GM12875 (cell line): ENCODE measurements around the gene UTP25.

Source experiments
- H3K4me3 ChIP-seq: one replicate; pipeline ENCODE4 v1.5.1; 2011; ENCODE audit warnings: low read depth, low read length, control low read depth
- CTCF ChIP-seq: IDR thresholded peaks from 2 replicates; pipeline ENCODE4 v1.5.1; 2011; ENCODE audit warnings: low read depth, mild to moderate bottlenecking, control low read depth, inconsistent platforms, low read length, moderate library complexity, borderline replicate concordance; ENCODE audit not compliant: insufficient read depth

Gene UTP25

GRCh38 chr1:209871006-209871405 is 43.2 kb downstream of the UTP25 start:
- TF ChIP-seq CTCF: no peak
- no peak overlapping the region for H3K4me3 ChIP-seq

- H3K4me3 ChIP-seq: no peak overlapping the region
- no peak for TF ChIP-seq CTCF
Measured at GRCh38 chr1:209871430-209871829, 43.7 kb downstream of the UTP25 start.

GRCh38 chr1:209873067-209873799 is 45.5 kb downstream of the UTP25 start:
- no peak overlapping the region for H3K4me3 ChIP-seq
- no peak for TF ChIP-seq CTCF

- TF ChIP-seq CTCF: no peak
- H3K4me3 ChIP-seq: no peak overlapping the region
Measured at GRCh38 chr1:209875515-209875914, 47.7 kb downstream of the UTP25 start.

GRCh38 chr1:209876078-209876800 is 48.5 kb downstream of the UTP25 start:
- no peak for TF ChIP-seq CTCF
- H3K4me3 ChIP-seq: no peak overlapping the region

- no peak overlapping the region for H3K4me3 ChIP-seq
- TF ChIP-seq CTCF: no peak
Measured at GRCh38 chr1:209877087-209877764, 49.5 kb downstream of the UTP25 start.
